K562 (cell line): Measurements from ENCODE around the gene PUS7. TPM values are rescaled to one million over a fixed set of nuclear protein-coding genes. Genes with fewer than 3 reads are reported as not detected.

ENCODE experiments used
- ATAC-seq: fragments of 200-7000 bp; cut with Tn5 transposase; 3 replicates; pipeline ENCODE4 v1.9.1; 2020; ENCODE audit warnings: moderate library complexity
- BruUV-seq: library from RNA; stranded (reverse); fragments of 400-500 nt; replicated peaks from 2 replicates; lab custom pipeline; 2021; lab: Mats Ljungman, UMichigan
- CTCF ChIA-PET: fragments of 300-600 bp; formaldehyde crosslinking; extraction: SDS; loops from one replicate; lab custom pipeline; 2021; ENCODE audit warnings: low intra/inter-chr PET ratio; lab: Yijun Ruan, JAX
- POLR2A ChIA-PET: fragments of 300-600, 350-650 bp; sonication (Branson Sonifier 250); formaldehyde crosslinking; extraction: SDS; loops from one replicate; lab custom pipeline; 2021; ENCODE audit warnings: antibody characterized with exemption, inconsistent platforms; lab: Yijun Ruan, JAX
- DNase-seq, 4 experiments: peaks; one replicate each; pipeline versions ENCODE4 v3.0.0 to v3.0.0-alpha.2; 2011 to 2018; ENCODE audit warnings: low spot score in 3 of 4, mixed read lengths in 3 of 4; ENCODE audit errors: extremely low read depth in 1 of 4
- FAIRE-seq: peaks from 2 replicates; lab custom pipeline; 2011; peaks lifted over from hg19 to GRCh38; lab: Jason Lieb, UNC
- H2AFZ ChIP-seq: 2 replicates; pipeline ENCODE4 v1.6.0; 2011; ENCODE audit warnings: low read depth, low read length, control low read depth, inconsistent platforms
- H3K27ac ChIP-seq: fragments of 200-600 bp; 3 replicates; pipeline ENCODE4 v1.8.0; 2011; ENCODE audit warnings: low read depth, mild to moderate bottlenecking, control low read depth, inconsistent platforms, low read length, moderate library complexity, mixed read lengths; ENCODE audit errors: extremely low read depth
- H3K27me3 ChIP-seq, 2 experiments: fragments of 300-600 bp in 1 of 2; 2 replicates in 1 of 2; 3 replicates in 1 of 2; pipeline versions ENCODE4 v1.6.0 to v1.8.0; 2011; ENCODE audit warnings: inconsistent platforms in 2 of 2, low read length in 2 of 2, mild to moderate bottlenecking in 1 of 2, mixed read lengths in 1 of 2, moderate library complexity in 1 of 2; ENCODE audit not compliant: control insufficient read depth in 2 of 2, insufficient read depth in 2 of 2
- H3K36me3 ChIP-seq: fragments of 300-600 bp; 3 replicates; pipeline ENCODE4 v1.8.0; 2011; ENCODE audit warnings: mild to moderate bottlenecking, low read length, inconsistent platforms; ENCODE audit not compliant: control insufficient read depth, insufficient read depth
- H3K4me1 ChIP-seq, 2 experiments: fragments of 200-600 bp in 1 of 2; replicated peaks in 1 of 2; 2 replicates in 1 of 2; 3 replicates in 1 of 2; pipeline versions ENCODE4 v1.5.1 to v1.8.0; 2011; ENCODE audit warnings: inconsistent platforms in 2 of 2, low read length in 2 of 2, mild to moderate bottlenecking in 1 of 2, mixed read lengths in 1 of 2, moderate library complexity in 1 of 2; ENCODE audit not compliant: control insufficient read depth in 2 of 2, insufficient read depth in 2 of 2
- H3K4me2 ChIP-seq: 2 replicates; pipeline ENCODE4 v1.6.1; 2011; ENCODE audit warnings: low read length, control low read depth, inconsistent platforms, mixed read lengths; ENCODE audit not compliant: insufficient read depth
- H3K4me3 ChIP-seq: fragments of 200-600 bp; sonication (generic), shearing (Covaris generic); 2 replicates; pipeline ENCODE4 v1.5.1; 2016; ENCODE audit warnings: control low read depth, inconsistent platforms
- H3K79me2 ChIP-seq: fragments of 200-600 bp; 3 replicates; pipeline ENCODE4 v1.8.0; 2011; ENCODE audit warnings: low read length, inconsistent platforms; ENCODE audit not compliant: control insufficient read depth, insufficient read depth
- H3K9ac ChIP-seq, 2 experiments: 2 replicates each; pipeline versions ENCODE4 v1.6.0 to v1.6.1; 2011; ENCODE audit warnings: low read depth in 2 of 2, low read length in 2 of 2, control low read depth in 1 of 2, inconsistent platforms in 1 of 2, mild to moderate bottlenecking in 1 of 2, mixed read lengths in 1 of 2; ENCODE audit not compliant: insufficient read depth in 1 of 2
- H3K9me1 ChIP-seq: one replicate; pipeline ENCODE4 v1.6.0; 2011; ENCODE audit warnings: inconsistent platforms, mild to moderate bottlenecking, low read length, moderate library complexity; ENCODE audit not compliant: control insufficient read depth, insufficient read depth
- H3K9me3 ChIP-seq: replicated peaks from 2 replicates; pipeline ENCODE4 v1.5.1; 2011; ENCODE audit warnings: low read depth, low read length, inconsistent platforms; ENCODE audit not compliant: control insufficient read depth, insufficient read depth
- H4K20me1 ChIP-seq: replicated peaks from 2 replicates; pipeline ENCODE4 v1.6.1; 2011; ENCODE audit warnings: low read length, inconsistent platforms, mixed read lengths; ENCODE audit not compliant: control insufficient read depth, insufficient read depth
- BCLAF1 ChIP-seq, 2 experiments: fragments of 450-650 bp in 1 of 2; IDR thresholded peaks; 2 replicates each; pipeline ENCODE4 v1.6.1; 2011 to 2017; ENCODE audit warnings: low read depth in 2 of 2, antibody characterized with exemption in 1 of 2, borderline replicate concordance in 1 of 2, low read length in 1 of 2, mild to moderate bottlenecking in 1 of 2, mixed read lengths in 1 of 2; ENCODE audit not compliant: control insufficient read depth in 1 of 2
- BCOR ChIP-seq: fragments of 450-650 bp; IDR thresholded peaks from 2 replicates; pipeline ENCODE4 v1.6.1; 2016
- CSDE1 ChIP-seq, 2 experiments: fragments of 450-650 bp; IDR thresholded peaks; 2 replicates each; pipeline ENCODE4 v1.6.1; 2016; ENCODE audit warnings: mild to moderate bottlenecking in 1 of 2
- E2F4 ChIP-seq: sonication (generic); formaldehyde crosslinking; IDR thresholded peaks from 2 replicates; pipeline ENCODE4 v1.8.0; 2022; ENCODE audit warnings: mild to moderate bottlenecking, low read depth, missing genetic modification reagents
- EHMT2 ChIP-seq: fragments of 450-650 bp; IDR thresholded peaks from 2 replicates; pipeline ENCODE4 v1.6.1; 2018; ENCODE audit warnings: antibody characterized with exemption
- ILK ChIP-seq: fragments of 450-650 bp; IDR thresholded peaks from 2 replicates; pipeline ENCODE4 v1.6.1; 2016; ENCODE audit warnings: missing genetic modification characterization, low read depth, mild to moderate bottlenecking, missing compliant biosample characterization, moderate library complexity, borderline replicate concordance
- IRF2 ChIP-seq: sonication (generic); formaldehyde crosslinking; IDR thresholded peaks from 2 replicates; pipeline ENCODE4 v1.8.1; 2022; ENCODE audit warnings: mild to moderate bottlenecking, missing genetic modification reagents
- IRF9 ChIP-seq: fragments of 450-650 bp; IDR thresholded peaks from 2 replicates; pipeline ENCODE4 v1.6.1; 2016; ENCODE audit warnings: missing biosample characterization, missing genetic modification characterization
- MTF1 ChIP-seq: fragments of 250-450 bp; sonication (Bioruptor Pico); IDR thresholded peaks from 2 replicates; pipeline ENCODE4 v1.9.0; 2021; ENCODE audit warnings: moderate library complexity, mild to moderate bottlenecking, inconsistent platforms, borderline replicate concordance
- NFATC3 ChIP-seq: fragments of 450-650 bp; IDR thresholded peaks from 2 replicates; pipeline ENCODE4 v1.6.1; 2017; ENCODE audit warnings: mild to moderate bottlenecking
- PCBP1 ChIP-seq: fragments of 200-400 bp; formaldehyde crosslinking; IDR thresholded peaks from 2 replicates; pipeline ENCODE4 v1.6.1; 2018; ENCODE audit warnings: mild to moderate bottlenecking, low read depth, low read length; ENCODE audit not compliant: poor library complexity, severe bottlenecking
- SREBF2 ChIP-seq: sonication (generic); formaldehyde crosslinking; IDR thresholded peaks from 2 replicates; pipeline ENCODE4 v1.4.0; 2020; ENCODE audit warnings: mild to moderate bottlenecking, missing genetic modification reagents
- ZBTB7A ChIP-seq: IDR thresholded peaks from 2 replicates; pipeline ENCODE4 v1.6.1; 2011; ENCODE audit warnings: low read depth, mild to moderate bottlenecking, low read length, moderate library complexity, borderline replicate concordance; ENCODE audit not compliant: control insufficient read depth
- ZFP36 ChIP-seq: fragments of 150-350 bp; IDR thresholded peaks from 2 replicates; pipeline ENCODE4 v1.6.1; 2018; ENCODE audit warnings: low read length, low read depth; ENCODE audit not compliant: partially characterized antibody
- ZNF3 ChIP-seq: fragments of 250-450 bp; sonication (Bioruptor Pico); IDR thresholded peaks from 2 replicates; pipeline ENCODE4 v1.5.0; 2021; ENCODE audit warnings: mild to moderate bottlenecking, moderate library complexity
- ZZZ3 ChIP-seq: fragments of 450-650 bp; IDR thresholded peaks from 2 replicates; pipeline ENCODE4 v1.6.1; 2016; ENCODE audit warnings: antibody characterized with exemption, mild to moderate bottlenecking, moderate library complexity
- WGBS: fragments of 100-300 bp; shearing (Covaris generic); methylation state at CpG from one replicate; pipeline ENCODE4 v1.1.6; 2016; ENCODE audit warnings: low coverage, mixed read lengths; ENCODE audit not compliant: insufficient coverage; ENCODE audit errors: missing lambda C conversion rate; 5-methylcytosine and 5-hydroxymethylcytosine counted together
- in situ Hi-C: fragments of 300-500 bp; cut with MboI; formaldehyde crosslinking; loops from 4 replicates; pipeline ENCODE4 v1.15.0; 2018; ENCODE audit warnings: inconsistent platforms, mixed read lengths
- intact Hi-C: fragments of 100-400 bp; cut with micrococcal nuclease; formaldehyde crosslinking; loops from 2 replicates; pipeline ENCODE4 v1.14.2; 2022
- polyA plus RNA-seq, 8 experiments: library from polyadenylated mRNA; depleted of rRNA in 4 of 8; stranded (reverse) in 5 of 8; unstranded in 3 of 8; fragments of >200 nt; fragmentation: Nextera tagmentation in 2 of 8; fragmentation: Illumina TruSeq in 1 of 8; extraction: Ambion mirVana in 2 of 8; extraction: Trizol in 1 of 8; gene quantifications; 2 replicates each; pipeline versions ENCODE4 v1.2.1 to v1.2.3, GENCODE V29; 2011 to 2014; ENCODE audit warnings: inconsistent platforms in 1 of 8, missing spikeins in 1 of 8
- total RNA-seq, 7 experiments: library from RNA; depleted of rRNA in 6 of 7; stranded (reverse); fragments of >200 nt in 6 of 7; fragmentation: Illumina TruSeq in 2 of 7; extraction: Trizol in 2 of 7; gene quantifications; 2 replicates each; pipeline versions ENCODE4 v1.2.1 to v1.2.3, GENCODE V29; 2011 to 2021; ENCODE audit warnings: low replicate concordance in 1 of 7

PUS7 gene
- total and polyA plus RNA-seq, 9 of the 15 experiments (the other 6 are each of a cell fraction or from before 2014, with no cell fraction given), result 15.1 to 95.6 (median 63.2) TPM

GRCh38 chr7:105448181-105448580, 73.9 kb downstream of the PUS7 start:
- no peak for ATAC-seq
- H3K36me3 ChIP-seq, result no peaks in the 10 kb centered on the region

More at GRCh38 chr7:105448181-105448580, 73.9 kb downstream of the PUS7 start:
- H3K4me2 ChIP-seq, result no peak overlapping the region
- no peaks in the 10 kb centered on the region for H3K9me3 ChIP-seq
- FAIRE-seq (no peak), DNase-seq (no peak)
- BruUV-seq, result no TSS peak
- no peak overlapping the region for H3K4me3 ChIP-seq
- H3K9me1 ChIP-seq, result no peaks in the 10 kb centered on the region
- no peak overlapping the region for H3K9ac ChIP-seq
- POLR2A ChIA-PET, result interaction anchor here (0.6 to 1.2 kb wide), 3 partner anchors 8 to 475 kb away, joined by 3 to 4 read pairs (median 3); no protein-coding TSS in a partner anchor
- WGBS, result 55% methylated on average over 8 of the region's 8 CpGs
- H4K20me1 ChIP-seq, result no peaks in the 10 kb centered on the region
- 0 out of 5 replicates have a peak, but pooled peaks cover 0 to 3% of the 10 kb centered on the region in 2 experiments for H3K4me1 ChIP-seq
- in situ Hi-C loops (no loop called here), intact Hi-C loops (loop anchor here (5.0 kb wide), 1 partner anchor 139 kb away; no protein-coding TSS in a partner anchor)
- H2AFZ ChIP-seq, result 0 out of 2 replicates have a peak overlapping the region, but pooled peaks have one; percentile 1
- no peaks in the 10 kb centered on the region for H3K27me3 ChIP-seq
- TF ChIP-seq BCOR (no peak), CSDE1 (IDR thresholded peaks at IDR 0.05) (no peak), IRF2 (no peak), ZZZ3 (no peak), BCLAF1 (IDR thresholded peaks at IDR 0.05; ENCODE audit: borderline replicate concordance in 1 of 2, control insufficient read depth in 1 of 2, low read depth in 2 of 2, low read length in 1 of 2) (no peak), NFATC3 (no peak), SREBF2 (CRISPR knock-in tag) (no peak), PCBP1 (no peak), ZBTB7A (no peak), E2F4 (no peak), EHMT2 (no peak), MTF1 (CRISPR knock-in tag) (no peak), IRF9 (tag) (no peak), ZNF3 (CRISPR knock-in tag) (no peak), ZFP36 (no peak), ILK (tag) (no peak)
- no peaks in the 10 kb centered on the region for H3K79me2 ChIP-seq
- CTCF ChIA-PET, result no interaction called here
- no peak overlapping the region for H3K27ac ChIP-seq
